ENCODE data around the gene LCE1C.

LCE1C gene

GRCh38 chr1:152806576-152806975, at the start of gene LCE1C:
Gene LCE1C, minus strand, starts transcription at chr1:152806651. Its CDS starts 1,173 bp downstream, at chr1:152805478.
- DNase-seq (ENCODE audit: low read depth in 2 of 2), result no peak

GRCh38 chr1:152855661-152856060, 49.2 kb upstream of the LCE1C start:
- no peak for DNase-seq (ENCODE audit: low read depth in 2 of 2)

GRCh38 chr1:152842556-152842955, 36.1 kb upstream of the LCE1C start, which contains the start of gene LCE6A:
Gene LCE6A, plus strand, starts transcription at chr1:152842856. Its CDS starts 665 bp downstream, at chr1:152843521.
- DNase-seq (ENCODE audit: low read depth in 2 of 2), result no peak

GRCh38 chr1:152836870-152837269, 30.4 kb upstream of the LCE1C start:
- no peak for DNase-seq (ENCODE audit: low read depth in 2 of 2)

- DNase-seq (ENCODE audit: low read depth in 2 of 2), result no peak
Measured at GRCh38 chr1:152827173-152827572, 20.7 kb upstream of the LCE1C start, which contains the start of gene LCE1A. Gene LCE1A, plus strand, starts transcription at chr1:152827473. Its CDS starts 0 bp downstream, at chr1:152827473.

- DNase-seq (ENCODE audit: low read depth in 2 of 2), result no peak
Measured at GRCh38 chr1:152824964-152825363, 18.5 kb upstream of the LCE1C start.

GRCh38 chr1:152823294-152823693, 16.8 kb upstream of the LCE1C start:
- DNase-seq (ENCODE audit: low read depth in 2 of 2), result no peak

- no peak for DNase-seq (ENCODE audit: low read depth in 2 of 2)
Measured at GRCh38 chr1:152817309-152817708, 10.9 kb upstream of the LCE1C start.

- no peak for DNase-seq (ENCODE audit: low read depth in 2 of 2)
Measured at GRCh38 chr1:152811671-152812070, 5.2 kb upstream of the LCE1C start, which contains the start of gene LCE1B. Gene LCE1B, plus strand, starts transcription at chr1:152811971. Its CDS starts 476 bp downstream, at chr1:152812447.

GRCh38 chr1:152811050-152811449, 4.6 kb upstream of the LCE1C start:
- no peak for DNase-seq (ENCODE audit: low read depth in 2 of 2)

- no peak for DNase-seq (ENCODE audit: low read depth in 2 of 2)
Measured at GRCh38 chr1:152801333-152801732, 5.1 kb downstream of the LCE1C start.

- DNase-seq (ENCODE audit: low read depth in 2 of 2), result no peak
Measured at GRCh38 chr1:152796421-152796820, 10.0 kb downstream of the LCE1C start, which contains the start of gene LCE1D. Gene LCE1D, plus strand, starts transcription at chr1:152796721. Its CDS starts 1,074 bp downstream, at chr1:152797795.

GRCh38 chr1:152795686-152796085, 10.8 kb downstream of the LCE1C start:
- DNase-seq (ENCODE audit: low read depth in 2 of 2), result no peak

- no peak for DNase-seq (ENCODE audit: low read depth in 2 of 2)
Measured at GRCh38 chr1:152786077-152786476, 20.4 kb downstream of the LCE1C start, which contains the start of gene LCE1E. Gene LCE1E, plus strand, starts transcription at chr1:152786257. Its CDS starts 1,043 bp downstream, at chr1:152787300.

GRCh38 chr1:152783095-152783494, 23.4 kb downstream of the LCE1C start:
- DNase-seq (ENCODE audit: low read depth in 2 of 2), result no peak

- no peak for DNase-seq (ENCODE audit: low read depth in 2 of 2)
Measured at GRCh38 chr1:152777510-152778137, 28.8 kb downstream of the LCE1C start.

- DNase-seq (ENCODE audit: low read depth in 2 of 2), result no peak
Measured at GRCh38 chr1:152776361-152776760, 30.1 kb downstream of the LCE1C start.

GRCh38 chr1:152774875-152775274, 31.6 kb downstream of the LCE1C start, which contains the start of gene LCE1F:
Gene LCE1F, plus strand, starts transcription at chr1:152775140. Its CDS starts 1,232 bp downstream, at chr1:152776372.
- no peak for DNase-seq (ENCODE audit: low read depth in 2 of 2)

- DNase-seq (ENCODE audit: low read depth in 2 of 2), result no peak
Measured at GRCh38 chr1:152770411-152770810, 36.0 kb downstream of the LCE1C start.

GRCh38 chr1:152768847-152769533, 37.5 kb downstream of the LCE1C start:
- no peak for DNase-seq (ENCODE audit: low read depth in 2 of 2)

- DNase-seq (ENCODE audit: low read depth in 2 of 2), result no peak
Measured at GRCh38 chr1:152761609-152762213, 44.7 kb downstream of the LCE1C start.

- no peak for DNase-seq (ENCODE audit: low read depth in 2 of 2)
Measured at GRCh38 chr1:152760551-152761190, 45.8 kb downstream of the LCE1C start.
